ENCODE data around the gene MEGF6. TPM values are rescaled to one million over a fixed set of nuclear protein-coding genes. Genes with fewer than 3 reads are reported as not detected.

The MEGF6 gene
- total RNA-seq, 1 experiment from 2014 or later, result 65.3 TPM

GRCh38 chr1:3552751-3553150 is 58.6 kb downstream of the MEGF6 start:
- CTCF ChIA-PET, result interaction anchor here (1.0 kb wide), 1 partner anchor 100 kb away, joined by 3 read pairs; no protein-coding TSS in a partner anchor
- DNase-seq, result no peak
- Histone ChIP-seq H2AFZ (no peak overlapping the region), H3K4me2 (no peak overlapping the region), H3K27ac (no peak overlapping the region), H3K9me2 (ENCODE audit: insufficient read depth) (no peaks in the 10 kb centered on the region), H3K4me3 (no peak overlapping the region), H3F3A (ENCODE audit: insufficient read depth, low read depth) (peaks cover 12% of the 10 kb centered on the region; the same call in 1 of the 2 replicates), H3K79me2 (ENCODE audit: low read depth) (no peaks in the 10 kb centered on the region), H3K4me1 (replicated peaks; ENCODE audit: insufficient read depth) (peaks cover 44% of the 10 kb centered on the region), H3K36me3 (ENCODE audit: low read depth) (no peaks in the 10 kb centered on the region), H4K20me1 (ENCODE audit: insufficient read depth) (no peaks in the 10 kb centered on the region), H3K9me3 (ENCODE audit: insufficient read depth, low read depth) (no peaks in the 10 kb centered on the region), H3K27me3 (ENCODE audit: insufficient read depth, low read depth) (no peaks in the 10 kb centered on the region)
- intact Hi-C loops (cut with micrococcal nuclease; ENCODE audit: unreplicated experiment), result no loop called here
- POLR2A ChIA-PET (ENCODE audit: unreplicated experiment), result interaction anchor here (0.7 kb wide), 1 partner anchor 9 kb away, joined by 3 read pairs; no protein-coding TSS in a partner anchor
- no TSS peak for BruUV-seq (replicated peaks)
- TF ChIP-seq, protein P1, sequence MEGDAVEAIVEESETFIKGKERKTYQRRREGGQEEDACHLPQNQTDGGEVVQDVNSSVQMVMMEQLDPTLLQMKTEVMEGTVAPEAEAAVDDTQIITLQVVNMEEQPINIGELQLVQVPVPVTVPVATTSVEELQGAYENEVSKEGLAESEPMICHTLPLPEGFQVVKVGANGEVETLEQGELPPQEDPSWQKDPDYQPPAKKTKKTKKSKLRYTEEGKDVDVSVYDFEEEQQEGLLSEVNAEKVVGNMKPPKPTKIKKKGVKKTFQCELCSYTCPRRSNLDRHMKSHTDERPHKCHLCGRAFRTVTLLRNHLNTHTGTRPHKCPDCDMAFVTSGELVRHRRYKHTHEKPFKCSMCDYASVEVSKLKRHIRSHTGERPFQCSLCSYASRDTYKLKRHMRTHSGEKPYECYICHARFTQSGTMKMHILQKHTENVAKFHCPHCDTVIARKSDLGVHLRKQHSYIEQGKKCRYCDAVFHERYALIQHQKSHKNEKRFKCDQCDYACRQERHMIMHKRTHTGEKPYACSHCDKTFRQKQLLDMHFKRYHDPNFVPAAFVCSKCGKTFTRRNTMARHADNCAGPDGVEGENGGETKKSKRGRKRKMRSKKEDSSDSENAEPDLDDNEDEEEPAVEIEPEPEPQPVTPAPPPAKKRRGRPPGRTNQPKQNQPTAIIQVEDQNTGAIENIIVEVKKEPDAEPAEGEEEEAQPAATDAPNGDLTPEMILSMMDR (conservative IDR thresholded peaks at IDR 0.05), result no peak
- no peak for TF ChIP-seq EZH2 (IDR thresholded peaks at IDR 0.05; ENCODE audit: low read depth)

GRCh38 chr1:3552176-3552575 is 59.1 kb downstream of the MEGF6 start:
- no TSS peak for BruUV-seq (replicated peaks)
- Histone ChIP-seq H3K27ac (no peak overlapping the region), H3K9me3 (ENCODE audit: insufficient read depth, low read depth) (no peaks in the 10 kb centered on the region), H4K20me1 (ENCODE audit: insufficient read depth) (no peaks in the 10 kb centered on the region), H3K36me3 (ENCODE audit: low read depth) (no peaks in the 10 kb centered on the region), H3K9me2 (ENCODE audit: insufficient read depth) (no peaks in the 10 kb centered on the region), H3K27me3 (ENCODE audit: insufficient read depth, low read depth) (no peaks in the 10 kb centered on the region), H3K4me1 (replicated peaks; ENCODE audit: insufficient read depth) (peaks cover 50% of the 10 kb centered on the region), H3K4me2 (no peak overlapping the region), H2AFZ (no peak overlapping the region), H3F3A (ENCODE audit: insufficient read depth, low read depth) (peaks cover 13% of the 10 kb centered on the region; the same call in 1 of the 2 replicates), H3K79me2 (ENCODE audit: low read depth) (no peaks in the 10 kb centered on the region), H3K4me3 (no peak overlapping the region)
- intact Hi-C loops (cut with micrococcal nuclease; ENCODE audit: unreplicated experiment), result no loop called here
- CTCF ChIA-PET, result no interaction called here
- no peak for TF ChIP-seq EZH2 (IDR thresholded peaks at IDR 0.05; ENCODE audit: low read depth)
- TF ChIP-seq, protein P1 (conservative IDR thresholded peaks at IDR 0.05), result no peak
- POLR2A ChIA-PET (ENCODE audit: unreplicated experiment), result no interaction called here
- DNase-seq, result no peak

DNA sequence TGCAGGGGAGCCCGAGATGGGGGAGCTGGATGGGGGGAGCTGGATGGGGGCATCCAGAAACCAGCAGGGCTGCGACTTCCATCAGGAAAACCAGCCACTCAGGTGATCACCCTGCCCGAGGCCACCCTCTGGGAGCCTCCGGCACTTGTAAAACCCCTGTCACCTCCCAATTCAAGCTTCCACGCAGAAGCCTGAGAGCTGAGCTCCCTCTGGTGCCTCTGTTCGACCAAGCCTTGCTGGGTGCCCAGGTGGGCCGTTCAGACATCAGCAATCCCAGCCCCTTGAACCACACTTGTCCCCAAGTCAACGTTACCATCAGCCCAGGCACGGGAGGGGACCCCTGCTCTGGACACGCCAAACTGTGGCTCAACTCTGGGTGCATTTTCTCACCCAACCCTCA is 59.6 kb downstream of the MEGF6 start:
- H3K27me3 ChIP-seq (ENCODE audit: insufficient read depth, low read depth), result no peaks in the 10 kb centered on the region
- no peaks in the 10 kb centered on the region for H4K20me1 ChIP-seq (ENCODE audit: insufficient read depth)
- no peak for DNase-seq
- no peak overlapping the region for H3K4me2 ChIP-seq
- peaks cover 54% of the 10 kb centered on the region for H3K4me1 ChIP-seq (replicated peaks; ENCODE audit: insufficient read depth)
- H3K9me3 ChIP-seq (ENCODE audit: insufficient read depth, low read depth), result no peaks in the 10 kb centered on the region
- peaks cover 15% of the 10 kb centered on the region; the same call in 1 of the 2 replicates for H3F3A ChIP-seq (ENCODE audit: insufficient read depth, low read depth)
- H3K9me2 ChIP-seq (ENCODE audit: insufficient read depth), result no peaks in the 10 kb centered on the region
- intact Hi-C loops (cut with micrococcal nuclease; ENCODE audit: unreplicated experiment), result no loop called here
- TF ChIP-seq, protein P1 (conservative IDR thresholded peaks at IDR 0.05), result no peak
- no peak for TF ChIP-seq EZH2 (IDR thresholded peaks at IDR 0.05; ENCODE audit: low read depth)
- H2AFZ ChIP-seq, result no peak overlapping the region
- no peaks in the 10 kb centered on the region for H3K79me2 ChIP-seq (ENCODE audit: low read depth)
- POLR2A ChIA-PET (ENCODE audit: unreplicated experiment), result no interaction called here
- no peaks in the 10 kb centered on the region for H3K36me3 ChIP-seq (ENCODE audit: low read depth)
- no peak overlapping the region for H3K27ac ChIP-seq
- no TSS peak for BruUV-seq (replicated peaks)
- CTCF ChIA-PET, result no interaction called here
- H3K4me3 ChIP-seq, result no peak overlapping the region

Data from PC-9 (cell line).